GM12872 (cell line): ENCODE data around the gene B4GALT5.

Experiments
- CTCF ChIP-seq: IDR thresholded peaks from 3 replicates; pipeline ENCODE4 v1.5.1; 2011; ENCODE audit warnings: low read depth, mild to moderate bottlenecking, low read length, moderate library complexity; ENCODE audit not compliant: insufficient read depth

The B4GALT5 gene

GRCh38 chr20:49701916-49702315, 11.8 kb downstream of the B4GALT5 start:
- TF ChIP-seq CTCF, result no peak

GRCh38 chr20:49701241-49701790, 12.4 kb downstream of the B4GALT5 start:
- TF ChIP-seq CTCF, result no peak

- no peak for TF ChIP-seq CTCF
These were observed 13.1 kb downstream of the B4GALT5 start for GRCh38 chr20:49700411-49701185.

GRCh38 chr20:49699200-49699992, 14.3 kb downstream of the B4GALT5 start:
- no peak for TF ChIP-seq CTCF

- TF ChIP-seq CTCF, result no peak
These were observed 15.2 kb downstream of the B4GALT5 start for GRCh38 chr20:49698477-49698876.

- TF ChIP-seq CTCF, result no peak
These were observed 16.6 kb downstream of the B4GALT5 start for GRCh38 chr20:49697071-49697470.

- TF ChIP-seq CTCF, result no peak
These were observed 17.1 kb downstream of the B4GALT5 start for GRCh38 chr20:49696594-49696993.
